ENCODE results near the gene POLR2H. TPM values are rescaled to one million over a fixed set of nuclear protein-coding genes. Genes with fewer than 3 reads are reported as not detected.

Gene POLR2H
- polyA plus RNA-seq, 1 donor (not counting 4 experiments of a cell fraction or from before 2014, with no cell fraction given), result 202 TPM

GRCh38 chr3:184388936-184389230 lies 27.4 kb downstream of the POLR2H start:
- Histone ChIP-seq H3K4me1 (ENCODE audit: control insufficient read depth, extremely low read depth, insufficient read depth, low read length) (no peaks in the 10 kb centered on the region), H3K79me2 (ENCODE audit: control insufficient read depth, insufficient read depth, low read length) (no peaks in the 10 kb centered on the region), H3K27ac (ENCODE audit: control insufficient read depth, insufficient read depth, low read length) (no peak overlapping the region), H3K9ac (ENCODE audit: control insufficient read depth, extremely low read depth, insufficient read depth, low read length) (no peak overlapping the region), H2AFZ (ENCODE audit: control insufficient read depth, low read length) (no peak overlapping the region), H4K20me1 (ENCODE audit: control insufficient read depth, extremely low read depth, insufficient read depth, low read length) (no peaks in the 10 kb centered on the region), H3K4me2 (ENCODE audit: control insufficient read depth, extremely low read depth, insufficient read depth, low read depth, low read length) (no peak overlapping the region), H3K4me3 (ENCODE audit: control insufficient read depth in 2 of 3, extremely low read depth in 1 of 3, insufficient read depth in 2 of 3, low read depth in 1 of 3, low read length in 3 of 3) (no peak overlapping the region), H3K27me3 (ENCODE audit: control insufficient read depth, extremely low read depth, insufficient read depth, low read length) (peaks cover 9% of the 10 kb centered on the region), H3K9me1 (ENCODE audit: control insufficient read depth, extremely low read depth, insufficient read depth, low read length) (no peaks in the 10 kb centered on the region), H3K36me3 (ENCODE audit: control insufficient read depth in 2 of 2, extremely low read depth in 1 of 2, insufficient read depth in 2 of 2, low read length in 2 of 2) (no peaks in the 10 kb centered on the region), H3K9me3 (ENCODE audit: control insufficient read depth, low read depth, low read length) (no peaks in the 10 kb centered on the region)
- FAIRE-seq, result no peak
- dilution Hi-C loops (cut with MboI; ENCODE audit: extremely low pct_ligation_motif_present, low sequenced_read_pairs), result no loop called here
- DNase-seq (ENCODE audit: low read depth, low spot score), result no peak
- TF ChIP-seq EZH2 (IDR thresholded peaks at IDR 0.05; ENCODE audit: low read length) (no peak), CTCF (optimal IDR thresholded peaks at IDR 0.05 in 1 of 3, IDR thresholded peaks at IDR 0.05 in 1 of 3, conservative IDR thresholded peaks at IDR 0.05 in 1 of 3; ENCODE audit: extremely low read depth in 1 of 3, insufficient read depth in 2 of 3, low read length in 3 of 3) (no peak)

GRCh38 chr3:184389384-184389783 lies 27.9 kb downstream of the POLR2H start:
- Histone ChIP-seq H3K9me3 (ENCODE audit: control insufficient read depth, low read depth, low read length) (no peaks in the 10 kb centered on the region), H3K4me1 (ENCODE audit: control insufficient read depth, extremely low read depth, insufficient read depth, low read length) (no peaks in the 10 kb centered on the region), H3K79me2 (ENCODE audit: control insufficient read depth, insufficient read depth, low read length) (no peaks in the 10 kb centered on the region), H3K27me3 (ENCODE audit: control insufficient read depth, extremely low read depth, insufficient read depth, low read length) (peaks cover 9% of the 10 kb centered on the region), H3K27ac (ENCODE audit: control insufficient read depth, insufficient read depth, low read length) (no peak overlapping the region), H3K36me3 (ENCODE audit: control insufficient read depth in 2 of 2, extremely low read depth in 1 of 2, insufficient read depth in 2 of 2, low read length in 2 of 2) (no peaks in the 10 kb centered on the region), H3K4me2 (ENCODE audit: control insufficient read depth, extremely low read depth, insufficient read depth, low read depth, low read length) (no peak overlapping the region), H4K20me1 (ENCODE audit: control insufficient read depth, extremely low read depth, insufficient read depth, low read length) (no peaks in the 10 kb centered on the region), H3K4me3 (ENCODE audit: control insufficient read depth in 2 of 3, extremely low read depth in 1 of 3, insufficient read depth in 2 of 3, low read depth in 1 of 3, low read length in 3 of 3) (no peak overlapping the region), H3K9ac (ENCODE audit: control insufficient read depth, extremely low read depth, insufficient read depth, low read length) (no peak overlapping the region), H3K9me1 (ENCODE audit: control insufficient read depth, extremely low read depth, insufficient read depth, low read length) (no peaks in the 10 kb centered on the region), H2AFZ (ENCODE audit: control insufficient read depth, low read length) (no peak overlapping the region)
- FAIRE-seq (no peak), DNase-seq (ENCODE audit: low read depth, low spot score) (no peak)
- TF ChIP-seq EZH2 (IDR thresholded peaks at IDR 0.05; ENCODE audit: low read length) (no peak), CTCF (optimal IDR thresholded peaks at IDR 0.05 in 1 of 3, IDR thresholded peaks at IDR 0.05 in 1 of 3, conservative IDR thresholded peaks at IDR 0.05 in 1 of 3; ENCODE audit: extremely low read depth in 1 of 3, insufficient read depth in 2 of 3, low read length in 3 of 3) (no peak)
- dilution Hi-C loops (cut with MboI; ENCODE audit: extremely low pct_ligation_motif_present, low sequenced_read_pairs), result no loop called here
